Esophagus mucosa (tissue), 1 donor: ENCODE measurements around the gene MIA2. TPM values are rescaled to one million over a fixed set of nuclear protein-coding genes. Genes with fewer than 3 reads are reported as not detected.
"Not testable (repeated sequence)": the region's sequence is repeated elsewhere in the genome, so short reads cannot be mapped to it uniquely, and the experiment has no call there.

Experiments used
- ATAC-seq: fragments of 200-7000 bp; cut with Tn5 transposase; one replicate; pipeline ENCODE4 v1.9.1; 2020
- total RNA-seq: library from RNA; stranded (reverse); gene quantifications from one replicate; pipeline ENCODE4 v1.2.4, GENCODE V29; 2023
- donor health status: DM: yes; HTN: yes; CAD: no.

MIA2 gene
- total RNA-seq, 1 donor from 2014 or later: 45.1 TPM

DNA sequence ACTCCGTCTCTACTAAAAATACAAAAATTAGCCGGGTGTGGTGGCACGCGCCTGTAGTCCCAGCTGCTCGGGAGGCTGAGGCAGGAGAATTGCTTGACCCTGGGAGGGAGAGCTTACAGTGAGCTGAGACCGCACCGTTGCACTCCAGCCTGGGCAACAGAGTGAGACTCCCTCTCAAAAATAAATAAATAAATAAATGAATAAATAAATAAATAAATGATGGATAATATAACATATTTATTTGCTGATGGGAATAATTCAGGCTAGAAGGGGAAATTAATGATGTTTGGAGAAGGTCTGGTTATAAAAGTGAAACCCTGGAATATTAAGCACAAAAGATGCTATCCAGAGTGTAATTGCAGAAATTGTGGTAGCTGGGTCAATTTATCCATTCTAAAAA is 107.4 kb downstream of the MIA2 start:
- ATAC-seq: not testable (repeated sequence)

DNA sequence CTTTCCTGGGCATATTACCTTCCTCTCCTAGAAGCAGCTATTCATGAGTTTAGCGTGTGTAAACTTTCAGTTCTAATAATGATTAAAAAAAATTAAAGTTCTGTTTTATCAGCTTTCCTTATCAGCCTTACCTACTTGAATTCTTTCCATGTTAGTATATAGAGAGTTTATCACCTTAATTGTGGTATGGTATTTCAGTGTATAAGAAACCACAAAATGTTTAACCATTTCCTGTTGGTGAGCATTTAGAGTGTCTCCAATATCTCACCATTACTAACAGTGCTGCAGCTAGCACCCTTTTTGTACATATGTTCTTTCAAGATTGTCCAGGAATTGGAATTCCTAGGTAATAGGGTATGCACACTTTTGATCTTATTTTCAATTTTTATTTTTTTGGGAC is 109.1 kb downstream of the MIA2 start:
- ATAC-seq: no peak

DNA sequence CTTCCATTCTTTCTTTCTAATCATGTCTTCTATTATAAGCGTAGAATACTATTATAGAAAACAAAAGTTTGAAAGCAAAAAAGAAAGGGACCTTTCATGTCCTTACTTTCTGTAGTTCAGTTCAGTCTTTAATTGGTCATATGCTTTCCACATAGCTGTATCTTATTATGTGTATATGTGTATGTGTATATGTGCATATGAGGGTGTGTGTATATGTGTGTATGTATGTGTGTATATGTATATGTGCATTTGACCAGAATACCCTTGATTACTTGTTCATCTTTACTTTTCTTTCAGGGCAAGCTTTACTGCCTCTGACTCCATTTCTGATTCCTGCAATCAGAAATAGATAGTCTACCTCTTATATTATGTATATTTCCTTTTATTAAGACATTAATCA is 109.9 kb downstream of the MIA2 start:
- no peak for ATAC-seq

DNA sequence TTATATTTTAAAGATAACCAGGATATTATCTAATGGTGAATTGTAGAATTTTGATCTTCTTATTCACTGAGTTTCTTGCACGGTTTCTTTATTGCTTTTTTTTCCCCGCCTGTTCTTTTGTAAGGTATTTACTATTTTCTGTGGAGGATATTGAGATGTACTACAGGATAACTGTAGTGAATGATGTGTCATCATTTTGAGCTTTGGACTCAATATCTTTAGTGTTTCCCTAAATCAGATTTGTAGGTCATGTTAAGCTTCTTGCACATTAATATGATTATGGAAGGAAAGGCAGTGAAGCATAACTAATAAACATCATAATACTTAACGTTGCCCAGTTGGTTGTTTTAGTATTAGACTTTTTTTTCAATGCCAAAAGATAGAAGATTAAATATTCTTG is 117.2 kb downstream of the MIA2 start:
- ATAC-seq: no peak

DNA sequence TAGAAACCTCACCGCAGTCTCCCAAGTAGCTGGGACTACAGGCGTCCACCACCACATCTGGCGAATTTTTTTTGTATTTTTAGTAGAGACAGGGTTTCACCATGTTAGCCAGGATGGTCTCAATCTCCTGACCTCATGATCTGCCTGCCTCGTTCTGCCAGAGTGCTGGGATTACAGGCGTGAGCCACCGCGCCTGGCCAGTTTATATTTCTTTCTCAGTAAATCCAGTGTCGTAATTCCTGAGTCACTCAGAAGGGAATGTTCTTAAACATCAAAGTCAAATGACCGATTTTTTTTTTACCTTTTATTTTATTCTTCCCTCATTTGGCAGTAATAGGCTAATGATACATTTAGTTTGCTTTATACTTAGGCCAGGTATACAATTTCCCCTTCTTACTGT is 118.0 kb downstream of the MIA2 start:
- peak; percentile 46 for ATAC-seq

DNA sequence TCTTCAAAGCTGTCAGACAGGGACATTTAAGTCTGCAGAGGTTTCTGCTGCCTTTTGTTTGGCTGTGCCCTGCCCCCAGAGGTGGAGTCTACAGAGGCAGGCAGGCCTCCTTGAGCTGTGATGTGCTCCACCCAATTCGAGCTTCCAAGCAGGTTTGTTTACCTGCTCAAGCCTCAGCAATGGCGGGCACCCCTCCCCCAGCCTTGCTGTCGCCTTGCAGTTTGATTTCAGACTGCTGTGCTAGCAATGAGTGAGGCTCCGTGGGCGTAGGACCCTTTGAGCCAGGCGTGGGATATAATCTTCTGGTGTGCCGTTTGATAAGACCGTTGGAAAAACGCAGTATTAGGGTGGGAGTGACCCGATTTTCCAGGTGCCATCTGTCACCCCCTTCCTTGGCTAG is 125.4 kb downstream of the MIA2 start:
- not testable (repeated sequence) for ATAC-seq

DNA sequence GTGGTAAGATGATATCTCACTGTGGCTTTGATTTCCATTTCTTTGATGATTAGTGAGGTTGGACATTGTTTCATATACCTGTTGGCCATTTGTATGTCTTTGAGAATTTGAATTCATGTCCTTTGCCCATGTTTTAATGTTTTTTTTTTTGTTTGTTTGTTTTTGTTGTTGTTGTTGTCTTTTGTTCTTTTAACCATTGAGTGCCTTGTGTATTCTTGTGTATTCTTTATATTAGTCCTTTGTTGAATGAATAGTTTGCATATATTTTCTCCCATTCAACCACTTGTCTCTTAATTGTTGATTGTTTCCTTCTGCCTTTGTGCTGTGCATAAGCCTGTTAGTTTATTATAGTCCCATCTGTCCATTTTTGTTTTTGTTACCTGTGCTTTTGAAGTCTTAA is 126.6 kb downstream of the MIA2 start:
- ATAC-seq: no peak

DNA sequence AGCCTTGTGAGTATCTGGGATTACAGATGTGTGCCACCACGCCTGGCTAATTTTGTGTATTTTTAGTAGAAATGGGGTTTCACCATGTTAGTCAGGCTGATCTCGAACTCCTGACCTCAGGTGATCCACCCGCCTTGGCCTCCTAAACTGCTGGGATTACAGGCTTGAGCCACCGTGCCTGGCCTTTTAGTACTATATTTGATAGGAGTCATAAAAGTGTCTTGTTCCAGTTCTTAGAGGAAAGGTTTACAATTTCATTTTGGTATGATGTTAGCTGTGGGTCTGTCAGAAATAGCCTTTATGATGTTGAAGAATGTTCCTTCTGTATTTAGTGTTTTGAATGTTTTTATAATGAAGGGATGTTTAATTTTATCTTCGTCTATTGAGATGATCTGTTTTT is 127.8 kb downstream of the MIA2 start:
- ATAC-seq: not testable (repeated sequence)

DNA sequence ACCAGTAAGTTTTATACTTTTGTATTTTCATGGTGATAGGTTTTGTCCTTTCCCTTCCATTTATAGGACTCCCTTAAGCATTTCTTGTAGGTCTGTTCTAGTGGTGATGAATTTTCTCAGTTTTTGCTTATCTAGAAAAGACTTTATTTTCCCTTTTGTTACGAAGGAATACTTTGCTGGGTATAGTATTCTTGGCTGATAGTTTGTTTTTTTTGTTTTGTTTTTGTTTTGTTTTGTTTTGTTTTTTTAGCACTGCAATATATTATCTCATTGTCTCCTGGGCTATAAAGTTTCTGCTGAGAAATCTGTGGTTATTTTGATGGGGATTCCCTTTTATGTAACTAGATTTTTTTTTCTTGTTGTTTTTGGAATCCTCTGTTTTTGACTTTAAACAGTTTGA is 130.8 kb downstream of the MIA2 start:
- ATAC-seq: no peak

DNA sequence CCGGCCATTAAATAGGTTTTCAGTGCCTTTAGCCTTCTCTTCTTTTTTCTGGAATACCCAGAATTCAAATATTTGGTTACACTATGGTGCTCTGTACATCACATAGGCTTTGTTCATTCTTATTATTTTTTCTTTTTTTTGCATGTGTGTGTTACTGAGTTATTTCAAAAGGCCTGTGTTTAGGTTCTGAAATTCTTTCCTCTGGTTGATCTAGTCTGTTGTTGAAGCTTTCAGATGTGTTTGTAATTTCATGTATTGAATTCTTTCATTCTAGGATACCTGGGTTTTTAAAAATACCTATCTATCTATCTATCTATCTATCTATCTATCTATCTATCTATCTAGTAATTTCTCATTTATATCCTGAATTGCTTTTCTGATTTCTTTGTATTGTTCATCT is 131.6 kb downstream of the MIA2 start:
- no peak for ATAC-seq

DNA sequence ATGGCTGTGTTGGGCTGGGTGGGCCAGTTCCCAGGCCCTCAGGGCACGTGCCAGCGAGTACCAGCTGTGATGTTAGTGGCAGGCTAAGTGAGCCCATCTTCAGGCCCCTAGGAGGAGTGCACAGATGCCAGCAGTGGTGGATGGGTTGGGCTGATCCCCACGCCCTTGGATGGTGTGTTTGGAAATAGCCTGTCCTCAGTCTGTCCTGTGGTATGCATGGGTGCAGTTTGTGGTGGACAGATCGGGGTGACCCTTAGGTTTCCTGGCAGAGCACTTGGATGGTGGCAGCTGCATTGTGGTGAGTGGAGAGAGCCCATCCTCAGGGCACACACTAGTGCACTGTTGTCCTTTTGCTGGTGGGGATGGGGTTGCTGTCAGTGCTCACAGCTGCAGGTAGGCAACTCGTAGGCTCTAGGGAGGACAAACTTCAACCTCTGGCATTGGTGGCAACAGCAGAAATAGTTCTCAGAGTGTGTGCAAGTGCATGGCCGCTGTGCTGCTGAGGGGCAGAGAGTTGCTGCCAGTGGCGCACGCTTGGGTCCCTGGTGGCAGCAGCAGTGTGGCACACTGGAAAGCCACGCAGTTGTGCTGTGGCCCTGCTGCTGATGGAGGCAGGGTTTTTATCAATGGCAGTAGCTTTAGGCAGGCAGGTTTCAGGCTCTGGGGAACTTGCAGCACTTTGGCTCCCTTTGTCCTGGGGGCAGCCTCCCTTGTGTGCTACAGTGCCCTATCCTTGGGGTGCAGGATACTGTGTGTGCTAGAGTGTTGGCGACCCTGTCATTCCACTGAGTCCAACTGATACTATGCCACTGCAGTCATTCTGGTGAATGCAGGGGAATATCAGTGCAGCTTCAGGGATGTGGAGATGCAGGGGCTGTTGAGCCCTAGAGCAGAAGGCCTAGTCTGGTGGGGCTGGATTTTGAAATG is 133.0 kb downstream of the MIA2 start:
- ATAC-seq: peak; percentile 42

DNA sequence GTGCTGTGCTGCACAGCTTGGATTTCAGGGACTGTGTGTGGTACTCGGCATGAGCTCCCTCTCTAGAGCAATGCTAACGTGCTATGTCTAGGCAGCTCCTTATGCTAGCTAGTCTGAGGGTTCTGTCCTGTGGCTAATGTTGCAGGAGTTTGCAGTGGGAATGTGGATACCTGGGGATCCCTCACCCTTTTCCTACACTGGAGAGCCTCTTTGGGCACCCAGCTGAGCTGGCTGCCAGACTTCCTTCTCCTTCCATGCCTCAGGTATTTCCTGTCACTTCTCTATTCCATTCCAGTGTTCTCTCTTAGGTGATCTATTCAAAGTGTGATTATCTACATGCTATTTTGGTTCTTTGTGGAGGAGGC is 133.7 kb downstream of the MIA2 start:
- ATAC-seq: peak; percentile 8

DNA sequence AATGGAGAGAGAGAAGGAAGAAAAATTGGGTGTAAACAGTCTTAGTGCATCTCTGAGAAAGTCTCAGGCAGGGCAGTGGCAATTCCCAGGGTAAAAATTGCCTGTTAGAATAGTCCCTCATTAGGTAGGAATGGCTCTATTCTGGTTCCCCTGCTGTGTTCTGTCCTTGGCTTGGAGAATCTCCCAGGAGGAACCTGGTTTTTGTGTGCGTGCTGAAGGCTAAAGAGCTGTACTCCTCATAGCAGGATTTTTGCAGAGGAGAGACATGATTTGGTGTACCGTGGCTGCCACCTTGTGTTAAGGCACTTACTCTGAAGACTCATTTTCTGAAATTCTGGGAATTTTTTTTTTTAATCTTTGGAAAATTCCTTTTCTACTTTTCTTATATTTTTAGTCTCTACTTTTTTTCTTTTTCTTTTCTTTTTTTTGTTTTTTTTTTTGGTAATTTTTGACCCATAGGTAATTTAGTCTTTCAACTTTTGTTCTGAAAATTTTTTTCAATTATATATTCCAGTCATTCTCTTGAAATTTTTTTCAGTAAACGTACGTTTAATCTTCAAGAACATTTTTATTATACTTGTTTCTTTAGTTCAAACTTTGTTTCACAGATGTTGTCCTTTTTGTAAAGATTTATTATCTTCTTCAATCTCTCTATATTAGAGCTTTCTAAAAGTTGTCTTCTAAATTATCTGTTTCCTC is 134.7 kb downstream of the MIA2 start:
- ATAC-seq: peak; percentile 69

DNA sequence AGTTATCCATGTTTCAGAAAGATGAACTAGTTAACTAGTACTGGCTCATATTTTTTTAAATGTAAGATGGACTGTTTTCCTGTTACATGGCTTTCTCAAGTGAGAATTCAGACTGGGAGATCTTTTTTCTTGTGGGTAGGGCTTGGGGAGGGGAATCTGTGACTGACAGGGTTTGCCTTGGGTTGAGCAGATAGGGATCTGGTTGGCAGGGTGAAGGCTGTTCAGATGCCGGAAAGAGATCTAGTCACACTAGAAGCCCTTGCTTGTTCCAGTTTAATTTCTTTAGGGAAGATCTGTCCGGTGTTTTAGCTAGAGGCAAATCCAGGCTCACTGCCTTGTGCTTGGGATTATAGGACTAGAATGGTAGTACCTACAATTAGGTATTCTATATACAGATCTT is 135.3 kb downstream of the MIA2 start:
- no peak for ATAC-seq

DNA sequence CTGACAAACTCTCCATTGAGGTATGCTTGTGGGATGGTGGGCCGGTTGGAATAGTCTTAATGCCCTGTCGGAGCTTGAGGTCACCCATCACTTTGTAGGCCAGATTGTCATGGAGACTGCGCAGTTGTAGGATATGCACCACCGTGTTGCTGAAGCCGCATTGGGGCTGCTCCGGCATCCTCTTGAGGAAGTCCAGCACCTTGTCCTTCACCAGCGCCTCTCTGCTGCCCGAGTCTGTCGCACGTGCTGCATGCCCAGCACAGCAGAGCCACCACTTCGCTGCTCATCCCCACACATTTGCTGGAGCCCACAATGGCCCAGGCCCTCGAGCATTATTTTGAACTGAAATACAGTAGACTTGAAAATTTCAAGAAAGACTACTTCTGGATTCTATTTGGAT is 136.7 kb downstream of the MIA2 start:
- ATAC-seq: no peak

DNA sequence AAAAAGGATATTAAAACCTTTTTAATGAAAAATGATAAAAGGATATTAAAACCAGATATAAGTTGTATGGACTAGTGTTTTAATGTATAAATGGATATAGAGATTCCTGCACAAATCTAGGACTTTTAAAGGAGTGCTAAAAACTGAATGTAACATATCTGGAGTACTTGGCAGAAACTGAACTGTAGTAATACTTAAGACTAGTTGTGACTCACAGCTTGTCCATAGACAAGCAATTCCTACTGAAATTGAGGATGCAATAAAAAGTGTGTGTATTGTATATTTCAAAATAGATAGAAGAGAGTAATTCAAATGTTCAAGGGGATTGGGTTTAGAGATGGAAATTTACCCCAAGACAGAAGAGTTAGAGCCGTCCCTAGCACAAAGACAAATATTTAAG is 138.9 kb downstream of the MIA2 start:
- ATAC-seq: no peak

DNA sequence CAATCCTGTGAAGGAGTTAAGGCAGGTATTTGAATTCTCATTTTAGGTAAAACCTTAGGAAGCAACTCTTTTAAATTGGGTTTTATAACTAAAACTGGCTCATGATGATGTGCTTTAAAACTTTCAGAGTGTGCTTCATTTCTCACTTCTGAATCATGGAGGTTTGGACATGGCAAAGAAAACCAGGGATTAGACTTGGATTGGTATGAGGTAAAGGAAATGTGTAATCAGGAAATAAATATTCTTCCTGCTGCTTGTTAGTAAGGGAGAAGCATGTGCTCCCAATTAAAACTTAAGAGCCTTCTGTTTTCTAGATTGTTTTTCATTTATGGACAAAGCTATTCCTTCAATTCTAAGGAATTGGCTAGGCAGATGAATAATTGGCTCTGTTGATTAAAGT is 141.1 kb downstream of the MIA2 start:
- ATAC-seq: peak; percentile 35

DNA sequence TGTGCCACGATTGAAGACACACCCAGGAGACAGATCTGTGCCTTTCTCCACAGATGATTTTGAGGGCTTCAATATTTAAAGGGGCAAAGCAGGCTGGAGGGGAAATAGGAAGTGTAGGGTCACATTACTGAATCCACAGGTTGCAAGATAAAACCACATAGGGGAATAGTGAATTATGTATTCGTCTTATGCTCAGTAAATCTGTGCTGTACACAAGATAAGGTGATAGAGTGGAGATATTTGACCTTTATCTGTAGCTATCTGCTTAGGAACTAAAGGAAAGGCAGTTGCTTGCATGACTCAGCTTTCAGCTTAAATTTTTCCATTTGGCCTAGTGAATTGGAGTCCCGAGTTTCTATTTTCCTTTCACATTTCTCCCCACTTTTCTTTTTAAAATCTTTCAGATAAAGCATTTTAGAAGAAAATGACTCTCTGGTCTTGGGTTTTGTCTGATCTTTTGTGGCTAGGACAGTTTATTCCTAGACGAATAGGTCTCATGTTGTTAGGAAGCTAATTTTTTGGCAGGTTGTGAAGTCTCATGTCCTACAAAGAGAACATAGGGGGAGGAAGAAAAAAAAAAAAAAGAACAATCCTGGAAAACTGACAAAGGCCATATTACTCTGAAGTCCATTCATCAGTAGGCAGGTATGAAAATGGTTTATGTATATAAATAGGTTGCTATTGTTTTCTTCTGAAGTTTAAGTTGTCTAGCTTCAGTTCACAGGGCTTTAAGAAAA is 143.1 kb downstream of the MIA2 start:
- ATAC-seq: no peak

DNA sequence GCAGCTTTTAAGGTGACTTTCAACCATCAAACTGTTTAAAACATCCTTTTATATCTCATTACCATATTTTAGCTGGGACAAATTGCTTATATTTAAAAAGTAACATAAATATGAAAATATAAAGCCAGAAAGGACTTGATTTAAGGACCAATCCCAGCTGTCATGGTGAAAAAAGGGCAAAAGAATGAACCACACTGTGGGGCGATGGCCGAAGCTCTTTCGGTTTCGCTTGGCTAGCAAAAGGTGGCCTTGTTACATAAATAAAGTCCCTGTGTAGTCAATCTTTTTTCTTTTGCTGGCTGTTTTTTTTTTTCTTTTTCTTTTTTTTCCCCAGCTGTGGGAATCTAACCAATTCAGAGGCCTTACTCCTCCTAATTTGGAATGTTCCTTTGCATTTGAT is 147.7 kb downstream of the MIA2 start:
- ATAC-seq: no peak

DNA sequence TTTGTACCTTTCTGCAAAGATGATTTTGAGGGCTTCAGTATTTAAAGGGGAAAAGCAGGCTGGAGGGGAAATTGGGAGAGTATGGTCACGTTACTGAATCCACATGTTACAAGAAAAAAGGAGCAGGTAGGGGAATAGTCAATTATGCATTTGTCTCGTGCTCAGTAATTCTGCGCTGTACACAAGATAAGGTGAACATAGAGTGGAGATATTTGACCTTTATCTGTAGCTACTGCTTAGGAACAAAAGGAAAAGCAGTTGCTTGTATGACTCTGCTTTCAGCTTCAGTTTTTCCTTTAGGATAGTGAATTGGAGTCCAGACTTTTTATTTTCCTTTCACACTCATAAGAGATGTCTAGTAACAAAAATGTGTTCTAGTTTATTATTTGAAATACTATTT is 148.7 kb downstream of the MIA2 start:
- no peak for ATAC-seq

DNA sequence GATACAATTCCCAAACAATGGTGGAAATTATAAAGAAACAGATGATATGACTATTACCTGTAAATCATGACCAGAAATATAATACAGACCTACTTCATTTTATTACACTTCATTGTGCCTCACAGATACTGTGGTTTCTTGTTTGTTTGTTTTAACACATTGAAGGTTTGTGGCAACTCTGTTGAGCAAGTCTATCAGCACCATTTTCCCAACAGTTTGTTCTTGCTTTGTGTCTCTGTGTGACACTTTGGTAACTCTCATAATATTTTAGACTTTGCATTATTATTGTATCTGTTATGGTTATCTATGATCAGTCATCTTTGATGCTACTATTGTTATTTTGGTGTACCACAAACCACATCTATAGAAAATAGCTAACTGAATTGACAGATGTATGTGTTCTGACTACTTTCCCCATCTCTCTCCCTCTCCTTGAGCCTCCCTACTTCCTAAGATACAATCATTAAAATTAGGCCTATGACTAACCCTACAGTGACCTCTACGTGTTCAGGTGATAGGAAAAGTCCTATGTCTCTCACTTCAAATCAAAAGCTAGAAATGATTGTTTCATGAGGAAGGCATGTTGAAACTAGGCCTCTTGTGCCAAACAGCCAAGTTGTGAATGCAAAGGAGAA is 149.4 kb downstream of the MIA2 start:
- no peak for ATAC-seq

DNA sequence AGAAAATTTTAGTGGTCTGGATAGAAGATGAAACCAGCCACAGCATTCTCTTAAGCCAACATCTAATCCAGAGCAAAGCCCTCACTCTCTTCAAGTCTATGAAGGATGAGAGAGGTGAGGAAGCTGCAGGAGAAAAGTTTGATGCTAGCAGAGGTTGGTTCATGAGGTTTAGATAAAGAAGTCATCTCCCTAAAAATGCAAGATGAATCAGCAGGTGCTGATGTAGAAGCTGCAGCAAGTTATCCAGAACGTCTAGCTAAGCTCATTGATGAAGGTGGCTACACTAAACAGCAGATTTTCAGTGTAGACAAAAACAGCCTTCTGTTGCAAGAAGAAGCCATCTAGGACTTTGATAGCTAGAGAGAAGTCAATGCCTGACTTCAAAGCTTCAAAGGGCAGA is 150.0 kb downstream of the MIA2 start:
- no peak for ATAC-seq

DNA sequence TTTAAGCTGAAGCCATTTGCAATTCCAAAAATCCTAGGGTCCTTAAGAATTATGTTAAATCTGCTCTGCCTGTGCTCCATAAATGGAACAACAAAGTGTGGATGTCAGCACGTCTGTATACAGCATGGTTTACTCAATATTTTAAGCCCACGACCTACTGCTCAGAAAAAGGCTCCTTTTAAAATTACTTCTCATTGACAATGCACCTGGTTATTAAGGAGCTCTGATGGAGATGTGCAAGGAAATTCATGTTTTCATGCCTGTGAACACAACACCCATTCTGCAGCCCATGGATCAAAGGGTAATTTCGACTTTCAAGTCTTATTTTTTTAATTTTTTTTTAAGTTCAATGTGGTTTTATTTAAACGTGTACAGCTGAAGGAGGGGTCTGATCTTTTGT is 150.5 kb downstream of the MIA2 start:
- ATAC-seq: no peak
